Astrocyte (in vitro differentiated cells and primary cell): ENCODE measurements around the gene TMEM9. TPM values are rescaled to one million over a fixed set of nuclear protein-coding genes. Genes with fewer than 3 reads are reported as not detected.
A peak's percentile ranks its signal among the peaks of the same experiment; 100 is the strongest.

Experiments used
- DNase-seq: peaks from one replicate; pipeline ENCODE4 v3.0.0-alpha.2; 2010; ENCODE audit warnings: low read depth
- FAIRE-seq: peaks from 2 replicates; lab custom pipeline; 2011; peaks lifted over from hg19 to GRCh38; lab: Jason Lieb, UNC
- H2AFZ ChIP-seq: 2 replicates; pipeline ENCODE4 v1.6.0; 2012; ENCODE audit warnings: low read depth, low read length, inconsistent platforms
- H3K27ac ChIP-seq: 2 replicates; pipeline ENCODE4 v1.5.1; 2011; ENCODE audit warnings: low read depth, low read length, inconsistent platforms
- H3K27me3 ChIP-seq: 2 replicates; pipeline ENCODE4 v1.6.0; 2011; ENCODE audit warnings: low read length, inconsistent platforms; ENCODE audit not compliant: insufficient read depth
- H3K36me3 ChIP-seq: 2 replicates; pipeline ENCODE4 v1.5.1; 2011; ENCODE audit warnings: low read length, inconsistent platforms; ENCODE audit not compliant: insufficient read depth
- H3K4me1 ChIP-seq: 2 replicates; pipeline ENCODE4 v1.5.1; 2011; ENCODE audit warnings: low read length, inconsistent platforms; ENCODE audit not compliant: insufficient read depth
- H3K4me2 ChIP-seq: 2 replicates; pipeline ENCODE4 v1.6.0; 2012; ENCODE audit warnings: low read length, inconsistent platforms
- H3K4me3 ChIP-seq: 2 replicates; pipeline ENCODE4 v1.5.1; 2011; ENCODE audit warnings: low read depth, mild to moderate bottlenecking, low read length, inconsistent platforms; ENCODE audit not compliant: insufficient read depth
- H3K79me2 ChIP-seq: 2 replicates; pipeline ENCODE4 v1.6.0; 2012; ENCODE audit warnings: mild to moderate bottlenecking, low read length, inconsistent platforms; ENCODE audit not compliant: insufficient read depth
- H3K9ac ChIP-seq: 2 replicates; pipeline ENCODE4 v1.6.0; 2012; ENCODE audit warnings: mild to moderate bottlenecking, low read length, inconsistent platforms
- H3K9me3 ChIP-seq: 2 replicates; pipeline ENCODE4 v1.5.1; 2012; ENCODE audit warnings: low read depth, mild to moderate bottlenecking, low read length, inconsistent platforms; ENCODE audit not compliant: insufficient read depth
- H4K20me1 ChIP-seq: 2 replicates; pipeline ENCODE4 v1.6.0; 2012; ENCODE audit warnings: low read length, inconsistent platforms; ENCODE audit not compliant: insufficient read depth
- H3K27ac Mint-ChIP-seq: one replicate; pipeline ENCODE4 v1.8.0; 2021; ENCODE audit warnings: mild to moderate bottlenecking, mixed read lengths; ENCODE audit not compliant: unreplicated experiment
- H3K27me3 Mint-ChIP-seq: one replicate; pipeline ENCODE4 v1.8.0; 2021; ENCODE audit warnings: low read depth, mixed read lengths; ENCODE audit not compliant: unreplicated experiment
- H3K36me3 Mint-ChIP-seq: one replicate; pipeline ENCODE4 v1.8.0; 2021; ENCODE audit warnings: low read depth, mixed read lengths; ENCODE audit not compliant: unreplicated experiment
- H3K4me1 Mint-ChIP-seq: one replicate; pipeline ENCODE4 v1.8.0; 2021; ENCODE audit warnings: low read depth, mixed read lengths; ENCODE audit not compliant: unreplicated experiment
- H3K4me3 Mint-ChIP-seq: one replicate; pipeline ENCODE4 v1.8.0; 2021; ENCODE audit warnings: mild to moderate bottlenecking, moderate library complexity, mixed read lengths; ENCODE audit not compliant: unreplicated experiment
- H3K9me3 Mint-ChIP-seq: one replicate; pipeline ENCODE4 v1.8.0; 2021; ENCODE audit warnings: mild to moderate bottlenecking, mixed read lengths; ENCODE audit not compliant: unreplicated experiment
- EZH2 ChIP-seq: IDR thresholded peaks from 2 replicates; pipeline ENCODE4 v1.6.1; 2012; ENCODE audit warnings: mild to moderate bottlenecking, low read length, inconsistent platforms; ENCODE audit not compliant: insufficient read depth
- total RNA-seq: library from RNA; stranded (reverse); gene quantifications from 2 replicates; pipeline ENCODE4 v1.2.1, GENCODE V29; 2021
- TF ChIP-seq, protein P1 (sequence below): IDR thresholded peaks from 2 replicates; pipeline ENCODE4 v1.5.1; 2011; ENCODE audit warnings: low read depth, mild to moderate bottlenecking, inconsistent platforms, low read length, moderate library complexity; ENCODE audit not compliant: insufficient read depth

Gene TMEM9
- total RNA-seq, 1 donor from 2014 or later = 88.1 TPM

DNA sequence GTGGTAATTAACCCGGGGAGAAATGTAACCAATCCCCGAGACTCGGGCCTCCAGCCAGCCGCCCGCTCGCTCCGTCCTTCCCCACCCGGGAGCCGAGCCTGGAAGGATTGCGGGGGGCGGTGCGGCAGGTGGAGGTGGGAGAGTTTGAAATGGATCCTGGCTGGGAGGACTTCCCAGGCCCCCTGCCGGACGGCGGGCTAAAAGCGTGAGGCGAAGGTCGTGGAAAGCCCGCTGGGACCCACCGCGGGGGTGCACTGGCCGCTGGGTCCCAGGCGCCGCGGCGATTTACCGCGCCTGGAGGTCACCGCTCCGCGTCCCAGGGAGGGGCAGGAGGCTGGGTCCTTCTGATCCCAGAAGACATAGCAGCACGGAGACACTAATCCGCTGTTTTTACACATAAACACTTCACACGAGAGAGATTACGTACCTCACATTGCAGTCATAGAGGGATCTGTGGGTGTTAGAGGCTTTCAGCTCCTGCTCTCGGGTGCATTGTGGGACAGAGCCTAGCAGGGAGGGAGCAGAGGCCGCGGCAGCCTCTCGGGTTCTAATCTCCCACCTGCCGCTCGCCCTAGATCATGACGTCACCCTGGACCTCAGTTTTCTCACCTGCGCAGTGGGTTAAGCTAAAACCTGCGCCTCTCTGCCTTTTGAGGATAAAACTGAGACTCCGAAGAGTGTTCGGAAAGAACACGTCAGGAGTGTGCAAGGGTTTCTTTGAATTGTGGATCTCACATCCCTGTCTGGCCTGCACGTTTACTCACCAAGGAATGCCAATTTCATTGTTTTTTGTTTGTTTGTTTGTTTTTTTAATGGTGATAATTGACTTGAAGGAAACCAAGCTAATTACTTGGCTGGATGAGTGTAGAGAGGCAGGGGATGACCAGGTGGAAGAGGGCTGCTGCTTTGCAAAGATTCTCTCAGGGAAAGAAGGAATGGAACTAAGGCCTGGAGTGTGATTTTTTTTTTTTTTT is 17.1 kb upstream of the TMEM9 start:
- Mint-ChIP-seq H3K9me3 (peaks cover 1% of the 10 kb centered on the region), H3K4me1 (peaks cover 3% of the 10 kb centered on the region), H3K4me3 (peak overlapping the region; percentile 82), H3K27ac (peak overlapping the region; percentile 94), H3K36me3 (peaks cover 2% of the 10 kb centered on the region), H3K27me3 (peaks cover 12% of the 10 kb centered on the region)
- peaks cover 3% of the 10 kb centered on the region for H3K27me3 ChIP-seq
- peak overlapping the region; percentile 75 for H3K9ac ChIP-seq
- no peaks in the 10 kb centered on the region for H3K9me3 ChIP-seq
- DNase-seq (no peak), FAIRE-seq (no peak)
- no peaks in the 10 kb centered on the region for H3K79me2 ChIP-seq
- peaks cover 3% of the 10 kb centered on the region for H3K4me1 ChIP-seq
- H4K20me1 ChIP-seq = no peaks in the 10 kb centered on the region
- H3K4me2 ChIP-seq = peak overlapping the region; percentile 94
- no peaks in the 10 kb centered on the region for H3K36me3 ChIP-seq
- no peak for TF ChIP-seq EZH2
- TF ChIP-seq, protein P1, sequence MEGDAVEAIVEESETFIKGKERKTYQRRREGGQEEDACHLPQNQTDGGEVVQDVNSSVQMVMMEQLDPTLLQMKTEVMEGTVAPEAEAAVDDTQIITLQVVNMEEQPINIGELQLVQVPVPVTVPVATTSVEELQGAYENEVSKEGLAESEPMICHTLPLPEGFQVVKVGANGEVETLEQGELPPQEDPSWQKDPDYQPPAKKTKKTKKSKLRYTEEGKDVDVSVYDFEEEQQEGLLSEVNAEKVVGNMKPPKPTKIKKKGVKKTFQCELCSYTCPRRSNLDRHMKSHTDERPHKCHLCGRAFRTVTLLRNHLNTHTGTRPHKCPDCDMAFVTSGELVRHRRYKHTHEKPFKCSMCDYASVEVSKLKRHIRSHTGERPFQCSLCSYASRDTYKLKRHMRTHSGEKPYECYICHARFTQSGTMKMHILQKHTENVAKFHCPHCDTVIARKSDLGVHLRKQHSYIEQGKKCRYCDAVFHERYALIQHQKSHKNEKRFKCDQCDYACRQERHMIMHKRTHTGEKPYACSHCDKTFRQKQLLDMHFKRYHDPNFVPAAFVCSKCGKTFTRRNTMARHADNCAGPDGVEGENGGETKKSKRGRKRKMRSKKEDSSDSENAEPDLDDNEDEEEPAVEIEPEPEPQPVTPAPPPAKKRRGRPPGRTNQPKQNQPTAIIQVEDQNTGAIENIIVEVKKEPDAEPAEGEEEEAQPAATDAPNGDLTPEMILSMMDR = peak; percentile 2
- H3K4me3 ChIP-seq = peak overlapping the region; percentile 67
- no peak overlapping the region for H3K27ac ChIP-seq
- H2AFZ ChIP-seq = peak overlapping the region; percentile 96

DNA sequence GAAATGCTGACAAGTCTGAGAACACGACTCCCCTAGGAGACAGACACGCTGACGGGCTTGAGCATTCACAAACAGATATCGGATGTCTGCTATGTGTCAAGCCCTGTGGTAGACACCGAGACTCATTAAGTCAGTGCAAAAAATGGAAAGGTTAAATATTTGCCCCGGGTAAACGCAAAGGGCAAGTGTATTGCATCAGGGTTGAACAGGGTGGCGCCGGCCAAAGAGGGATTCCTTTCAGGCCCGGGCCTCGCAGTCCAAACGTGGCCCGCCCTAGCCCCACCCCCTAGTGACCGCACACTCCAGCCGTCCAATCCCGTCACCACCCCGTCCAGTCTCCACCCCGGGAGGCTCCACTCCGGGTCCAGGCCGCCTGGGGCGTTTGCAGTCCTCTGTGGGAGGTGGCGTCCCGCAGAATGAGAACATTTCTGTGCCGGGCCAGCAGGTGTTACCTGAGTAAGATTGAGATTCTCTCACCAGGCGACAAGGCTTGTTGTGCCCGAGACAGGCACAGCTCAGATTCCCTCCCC is 16.3 kb upstream of the TMEM9 start:
- H3K27ac Mint-ChIP-seq = peak overlapping the region; percentile 94
- H3K27me3 Mint-ChIP-seq = peaks cover 11% of the 10 kb centered on the region
- FAIRE-seq = no peak
- peaks cover 3% of the 10 kb centered on the region for H3K4me1 Mint-ChIP-seq
- peak overlapping the region; percentile 75 for H3K9ac ChIP-seq
- peaks cover 8% of the 10 kb centered on the region for H3K27me3 ChIP-seq
- no peaks in the 10 kb centered on the region for H3K9me3 ChIP-seq
- H3K36me3 Mint-ChIP-seq = peaks cover 2% of the 10 kb centered on the region
- no peaks in the 10 kb centered on the region for H4K20me1 ChIP-seq
- peak overlapping the region; percentile 94 for H3K4me2 ChIP-seq
- peak overlapping the region; percentile 82 for H3K4me3 Mint-ChIP-seq
- no peak for TF ChIP-seq EZH2
- no peak overlapping the region for H3K27ac ChIP-seq
- peak; percentile 70 for DNase-seq
- no peaks in the 10 kb centered on the region for H3K79me2 ChIP-seq
- no peaks in the 10 kb centered on the region for H3K36me3 ChIP-seq
- peak overlapping the region; percentile 96 for H2AFZ ChIP-seq
- peaks cover 3% of the 10 kb centered on the region for H3K4me1 ChIP-seq
- H3K4me3 ChIP-seq = peak overlapping the region; percentile 67
- H3K9me3 Mint-ChIP-seq = peaks cover 1% of the 10 kb centered on the region

GRCh38 chr1:201169971-201170532 is 15.8 kb upstream of the TMEM9 start:
- Histone ChIP-seq H3K4me2 (peak overlapping the region; percentile 94), H3K36me3 (no peaks in the 10 kb centered on the region), H3K27me3 (peaks cover 11% of the 10 kb centered on the region), H3K9ac (no peak overlapping the region), H3K4me3 (peak overlapping the region; percentile 34), H3K4me1 (peaks cover 3% of the 10 kb centered on the region), H3K79me2 (no peaks in the 10 kb centered on the region), H4K20me1 (no peaks in the 10 kb centered on the region), H2AFZ (peak overlapping the region; percentile 96), H3K9me3 (no peaks in the 10 kb centered on the region), H3K27ac (no peak overlapping the region)
- TF ChIP-seq, protein P1 = no peak
- TF ChIP-seq EZH2 = no peak
- H3K4me3 Mint-ChIP-seq = peak overlapping the region; percentile 82
- peaks cover 1% of the 10 kb centered on the region for H3K9me3 Mint-ChIP-seq
- peaks cover 11% of the 10 kb centered on the region for H3K27me3 Mint-ChIP-seq
- FAIRE-seq (no peak), DNase-seq (no peak)
- peaks cover 2% of the 10 kb centered on the region for H3K36me3 Mint-ChIP-seq
- H3K4me1 Mint-ChIP-seq = peaks cover 3% of the 10 kb centered on the region
- H3K27ac Mint-ChIP-seq = peak overlapping the region; percentile 94
